ENCODE data around the gene NLRX1.

The NLRX1 gene

DNA sequence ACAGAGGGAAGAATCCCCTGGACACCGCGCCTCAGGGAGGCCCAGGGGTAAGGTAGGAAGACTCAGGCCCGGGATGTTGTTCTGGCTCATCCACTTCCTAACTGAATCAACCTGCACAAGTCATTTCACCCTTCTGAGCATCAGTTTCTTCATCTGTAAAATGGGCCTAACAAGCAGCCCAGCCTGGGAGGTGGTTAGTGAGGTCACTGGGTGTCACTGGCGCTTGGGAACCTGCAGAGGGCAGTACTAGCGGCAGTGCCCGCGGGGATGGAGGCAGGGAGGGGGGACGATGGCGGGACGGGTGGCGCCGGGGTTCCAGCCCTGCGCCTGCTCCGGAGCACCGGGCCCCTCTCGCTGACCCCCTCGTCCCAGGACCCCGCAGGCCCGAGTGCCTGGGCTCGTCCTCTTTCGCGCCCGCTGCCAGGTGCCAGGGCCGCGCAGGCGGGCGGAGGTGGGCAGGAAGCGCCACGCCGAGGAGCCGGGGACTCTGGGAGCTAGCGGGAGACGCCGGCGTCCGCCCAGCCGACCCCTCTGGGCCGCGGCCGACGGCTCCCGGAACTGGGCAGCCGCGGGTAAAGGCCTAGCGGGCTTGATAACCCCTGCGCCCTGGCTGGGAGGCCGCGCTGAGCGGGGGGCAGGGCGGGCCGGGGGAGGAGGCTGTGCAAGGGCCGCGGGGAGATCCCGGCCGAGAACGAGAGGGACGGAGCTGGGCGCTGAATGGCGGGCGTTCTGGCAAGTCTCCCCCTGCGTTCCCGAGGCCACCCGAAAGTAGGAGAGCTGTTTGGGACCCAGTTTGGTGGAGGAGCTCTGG lies at the start of gene NLRX1:
Gene NLRX1, plus strand, starts transcription at position 255 of the 811 bp plus-strand sequence. CDS start 2,679 bp downstream, outside the sequence.
- POLR2A ChIA-PET = interaction anchor here (0.6 to 0.9 kb wide), 4 partner anchors 9 to 149 kb away, joined by 3 read pairs; no protein-coding TSS in a partner anchor
- peak; percentile 19 for DNase-seq (ENCODE audit: low read depth, low spot score)
- TF ChIP-seq CTCF (IDR thresholded peaks at IDR 0.05; ENCODE audit: insufficient read depth, low read length, missing control alignments) = peak; percentile 93
- CTCF ChIA-PET = interaction anchor here (0.7 to 11.5 kb wide), 27 partner anchors 10 to 206 kb away, joined by 3 to 139 read pairs (median 4); partner anchors contain the start of genes ABCG4, C2CD2L, CBL and DPAGT1
- H3K4me3 ChIP-seq (ENCODE audit: low read depth, low read length) = peak within 1 kb of the TSS; percentile 70

GRCh38 chr11:119118946-119119345 lies 49.6 kb upstream of the NLRX1 start:
- CTCF ChIA-PET = interaction anchor here (0.9 to 1.7 kb wide), 7 partner anchors 10 to 219 kb away, joined by 3 to 5 read pairs (median 3); no protein-coding TSS in a partner anchor
- TF ChIP-seq CTCF (IDR thresholded peaks at IDR 0.05; ENCODE audit: insufficient read depth, low read length, missing control alignments) = no peak
- DNase-seq (ENCODE audit: low read depth, low spot score) = no peak
- no peak overlapping the region for H3K4me3 ChIP-seq (ENCODE audit: low read depth, low read length)
- POLR2A ChIA-PET = interaction anchor here (1.0 kb wide), 1 partner anchor 12 kb away, joined by 3 read pairs; the partner anchor contains the start of gene C2CD2L

- POLR2A ChIA-PET = interaction anchor here (0.6 to 2.0 kb wide), 3 partner anchors 18 to 317 kb away, joined by 4 to 7 read pairs (median 6); a partner anchor contains a TSS
- H3K4me3 ChIP-seq (ENCODE audit: low read depth, low read length) = peak overlapping the region; percentile 65
Observed at GRCh38 chr11:119120639-119121007, 47.9 kb upstream of the NLRX1 start.

DNA sequence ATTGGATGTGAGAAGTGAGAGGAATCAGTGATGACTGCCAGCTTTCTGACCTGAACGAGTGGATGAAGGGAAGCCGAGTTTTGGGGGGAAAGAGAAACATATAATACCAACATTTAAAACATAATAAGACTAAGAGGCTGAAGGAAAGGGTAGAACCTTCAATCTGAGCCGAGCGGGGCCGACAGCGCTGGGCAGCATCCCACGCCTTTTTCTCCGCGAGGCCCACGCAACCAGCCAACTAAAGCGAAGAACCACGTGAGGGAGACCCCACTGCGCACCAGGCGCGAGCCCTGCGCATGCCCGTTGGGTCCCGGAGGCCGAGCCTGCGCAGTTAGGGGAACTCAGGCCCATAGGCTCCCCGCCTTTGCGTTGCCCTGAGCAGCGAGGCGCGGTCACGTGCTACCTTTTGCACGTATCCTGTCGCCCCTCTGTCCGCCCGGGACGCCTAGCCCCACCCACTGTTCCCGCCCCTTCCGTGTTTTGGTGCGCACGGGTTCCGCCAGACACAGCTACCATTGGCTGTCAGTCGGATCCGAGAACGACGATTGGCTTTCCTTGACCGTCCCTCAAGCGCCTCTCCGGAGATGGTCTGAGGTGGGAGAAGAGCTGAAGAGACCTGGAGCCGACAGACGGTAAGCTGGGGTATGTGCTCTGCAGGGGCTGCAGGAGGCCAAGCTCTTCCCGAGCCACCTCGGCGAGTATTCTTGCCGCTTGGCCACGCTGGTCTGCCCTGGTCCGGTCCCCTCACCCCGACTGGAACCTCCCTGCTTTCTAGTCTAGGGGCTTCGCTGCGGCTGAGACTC lies 47.3 kb upstream of the NLRX1 start, which contains the start of gene HINFP:
Gene HINFP, plus strand, starts transcription at position 573 of the 803 bp plus-strand sequence. CDS start 5,365 bp downstream, outside the sequence.
- no peak for TF ChIP-seq CTCF (IDR thresholded peaks at IDR 0.05; ENCODE audit: insufficient read depth, low read length, missing control alignments)
- CTCF ChIA-PET = interaction anchor here (0.7 to 2.1 kb wide), 9 partner anchors 11 to 216 kb away, joined by 3 to 11 read pairs (median 3); partner anchors contain the start of genes C2CD2L, CBL and DPAGT1
- POLR2A ChIA-PET = interaction anchor here (0.8 to 2.0 kb wide), 6 partner anchors 13 to 198 kb away, joined by 3 to 7 read pairs (median 4); partner anchors contain the start of gene C2CD2L
- peak; percentile 88 for DNase-seq (ENCODE audit: low read depth, low spot score)
- peak within 1 kb of the TSS; percentile 100 for H3K4me3 ChIP-seq (ENCODE audit: low read depth, low read length)

More at GRCh38 chr11:119120639-119121007, 47.9 kb upstream of the NLRX1 start:
- no peak for TF ChIP-seq CTCF (IDR thresholded peaks at IDR 0.05; ENCODE audit: insufficient read depth, low read length, missing control alignments)
- CTCF ChIA-PET = interaction anchor here (0.8 to 2.1 kb wide), 6 partner anchors 11 to 203 kb away, joined by 3 to 6 read pairs (median 3); partner anchors contain the start of genes C2CD2L, CBL and DPAGT1
- DNase-seq (ENCODE audit: low read depth, low spot score) = no peak

GRCh38 chr11:119121811-119122124 lies 46.8 kb upstream of the NLRX1 start:
- H3K4me3 ChIP-seq (ENCODE audit: low read depth, low read length) = peak overlapping the region; percentile 100
- no peak for DNase-seq (ENCODE audit: low read depth, low spot score)
- ChIA-PET CTCF (interaction anchor here (1.2 to 3.3 kb wide), 6 partner anchors 20 to 216 kb away, joined by 3 to 24 read pairs (median 6); partner anchors contain the start of gene DPAGT1), POLR2A (interaction anchor here (0.8 to 2.0 kb wide), 6 partner anchors 14 to 197 kb away, joined by 3 to 7 read pairs (median 4); partner anchors contain the start of gene C2CD2L)
- TF ChIP-seq CTCF (IDR thresholded peaks at IDR 0.05; ENCODE audit: insufficient read depth, low read length, missing control alignments) = no peak
